ENCODE measurements around the gene RNF26.

RNF26 gene

DNA sequence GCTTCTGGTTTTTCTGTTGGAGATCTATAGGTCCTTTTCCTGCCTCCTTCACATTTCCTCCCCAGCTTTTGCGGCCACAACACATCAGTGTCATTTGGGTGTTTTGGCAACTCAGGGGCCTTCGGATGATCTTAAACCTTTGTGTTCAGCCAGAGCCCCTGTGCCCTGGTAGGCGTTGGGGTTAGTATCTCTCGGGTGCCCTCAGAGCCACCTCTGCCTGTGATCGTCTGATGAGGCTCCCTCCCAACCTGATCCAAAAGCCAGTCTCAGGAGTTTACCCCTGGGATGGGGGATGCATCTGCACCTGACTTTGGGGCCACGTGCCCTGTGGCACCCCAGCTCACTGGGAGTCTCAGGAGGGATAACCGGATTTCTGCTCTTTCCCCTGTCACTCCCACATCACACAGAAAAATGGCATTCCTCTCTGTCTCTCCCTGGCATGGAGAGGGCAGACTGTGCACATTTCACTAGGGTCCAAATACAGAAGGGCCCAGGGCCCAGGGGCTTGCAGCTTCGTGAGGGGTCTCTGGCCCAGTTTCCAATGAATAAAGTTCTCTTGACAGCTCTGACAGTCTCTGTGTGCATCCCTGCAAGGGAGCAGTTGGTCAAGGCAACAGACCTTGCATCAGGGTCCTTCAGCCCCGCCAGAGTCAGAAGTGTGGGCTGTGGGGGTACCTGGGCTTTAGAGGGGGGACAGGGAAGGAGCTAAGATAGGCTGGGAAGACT, 2.6 kb downstream of the RNF26 start:
- DNase-seq: no peak

GRCh38 chr11:119337581-119338317, 3.4 kb downstream of the RNF26 start:
- DNase-seq: no peak

DNA sequence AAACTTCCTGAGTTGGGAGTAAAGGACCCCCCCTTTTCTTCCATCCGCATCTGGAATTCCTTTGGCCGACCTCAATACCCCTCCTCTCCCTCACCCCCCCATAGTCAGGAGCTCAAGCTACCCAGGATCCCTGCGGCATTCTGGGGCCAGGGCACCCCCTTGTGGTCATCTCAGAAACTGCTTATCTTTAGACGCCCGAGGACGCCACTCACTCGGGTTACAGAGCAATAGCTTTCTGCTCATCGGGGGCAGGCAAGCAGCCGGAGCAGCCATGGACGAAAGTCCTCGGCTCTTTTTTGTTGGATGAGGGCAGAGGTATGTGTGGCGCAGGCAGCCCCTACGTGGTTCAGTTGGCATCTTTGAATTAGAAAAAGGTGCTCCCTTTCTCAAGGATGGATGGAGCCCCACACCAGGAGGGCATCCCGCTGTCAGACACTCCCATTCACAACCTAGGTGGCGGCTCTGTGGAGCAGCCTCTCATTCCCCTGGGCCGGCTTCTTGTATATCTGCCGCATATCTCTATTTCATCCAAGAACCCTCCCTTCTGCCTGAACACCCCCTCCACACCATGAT, 4.1 kb downstream of the RNF26 start:
- DNase-seq: peak; percentile 58 to 59

- no peak for DNase-seq
Observed at GRCh38 chr11:119338965-119339588, 4.8 kb downstream of the RNF26 start.

- DNase-seq: peak in 1 of 2 donors; percentile 54
Observed at GRCh38 chr11:119339589-119340334, 5.4 kb downstream of the RNF26 start.

GRCh38 chr11:119340335-119341221, 6.3 kb downstream of the RNF26 start, which contains the start of gene C1QTNF5:
Gene C1QTNF5 (minus strand): TSS chr11:119340883. CDS start chr11:119340397, 486 bp downstream.
- DNase-seq: peak; percentile 61 to 71

GRCh38 chr11:119341222-119342022, 7.1 kb downstream of the RNF26 start:
- no peak for DNase-seq

DNA sequence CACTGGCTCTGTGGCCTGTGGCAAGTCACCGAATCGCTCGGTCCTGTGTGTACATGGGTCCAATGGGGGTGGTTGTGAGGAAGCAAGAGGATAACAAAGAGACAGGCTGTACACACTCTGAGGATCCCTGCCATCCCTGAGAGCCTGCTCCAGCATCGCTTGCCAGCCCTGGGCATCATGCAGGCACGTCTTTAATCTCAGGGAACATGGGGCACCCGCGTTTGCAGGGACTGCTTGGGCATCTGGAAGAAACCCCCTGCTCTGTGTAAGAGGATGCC, 7.6 kb downstream of the RNF26 start:
- no peak for DNase-seq

DNA sequence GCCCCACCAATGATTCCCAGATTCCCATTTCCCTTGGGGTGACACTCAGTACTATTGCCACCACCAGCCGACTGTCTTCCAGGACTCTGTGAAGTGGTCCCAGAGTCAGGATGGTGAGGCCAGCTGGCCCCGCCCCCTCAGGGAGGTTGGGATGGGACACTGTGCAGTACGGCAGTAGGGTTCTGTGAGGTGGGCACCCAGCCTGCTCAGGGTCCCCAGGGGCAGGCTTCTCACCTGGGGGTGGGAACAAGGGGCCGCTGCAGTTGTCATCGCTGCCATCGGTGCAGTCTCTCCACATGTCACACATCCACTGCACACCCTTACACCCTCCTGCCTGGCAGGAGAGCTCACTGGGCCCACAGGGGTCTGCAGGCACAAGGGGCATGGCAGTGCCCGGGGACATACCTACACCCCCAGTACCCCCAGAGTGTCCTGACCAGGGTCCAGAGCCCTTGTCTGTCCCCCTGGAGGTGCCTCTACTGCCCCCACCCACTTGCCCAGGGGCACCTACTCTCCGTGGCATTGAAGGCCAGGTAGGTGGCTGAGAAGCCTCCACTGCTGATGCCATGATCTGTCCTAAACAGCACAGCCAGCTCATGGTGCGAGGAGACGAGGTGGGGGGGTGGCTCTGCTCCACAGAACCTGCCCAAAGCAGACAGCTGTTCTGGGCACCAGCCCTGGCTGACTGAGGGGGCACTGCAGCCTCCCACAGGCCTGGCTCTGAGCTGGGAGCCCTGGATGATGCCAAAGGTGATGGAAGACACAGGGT, 8.2 kb downstream of the RNF26 start:
- no peak for DNase-seq

GRCh38 chr11:119343726-119344125, 9.4 kb downstream of the RNF26 start:
- no peak for DNase-seq

DNA sequence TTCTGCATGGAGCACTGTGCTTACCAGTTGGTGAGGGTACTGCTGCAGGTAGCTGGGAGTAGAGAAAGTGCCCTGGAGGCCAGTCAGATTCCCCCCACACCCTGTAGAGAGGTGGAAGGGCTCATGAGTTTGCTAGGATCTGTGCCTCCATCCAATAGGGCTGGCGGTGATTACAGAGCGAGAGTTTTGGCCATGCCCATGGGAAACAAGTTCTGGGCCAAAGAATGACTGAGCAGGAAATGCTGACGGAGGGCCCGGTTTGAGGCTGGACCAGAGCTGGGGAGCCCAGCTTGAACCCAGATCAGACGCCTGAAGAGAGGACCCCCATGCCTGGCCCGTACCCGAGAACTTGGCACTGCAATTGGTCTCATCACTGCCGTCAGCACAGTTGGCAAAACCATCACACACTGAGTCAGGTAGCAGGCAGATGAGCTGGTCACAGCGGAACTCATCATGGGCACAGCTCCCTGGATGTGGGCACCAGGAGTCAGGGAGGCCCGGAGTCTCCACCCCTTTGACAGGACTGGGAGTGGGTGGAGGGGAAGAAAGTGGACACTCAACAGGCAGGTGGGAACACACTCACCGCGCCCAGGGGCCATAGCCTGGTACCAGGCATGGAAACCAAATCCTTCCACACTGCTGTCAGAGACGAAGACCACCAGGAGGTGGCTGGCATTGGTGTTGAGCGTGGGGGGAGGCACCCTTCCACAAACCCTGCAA, 10.1 kb downstream of the RNF26 start:
- no peak for DNase-seq

GRCh38 chr11:119345685-119346084, 11.4 kb downstream of the RNF26 start:
- DNase-seq: no peak

DNA sequence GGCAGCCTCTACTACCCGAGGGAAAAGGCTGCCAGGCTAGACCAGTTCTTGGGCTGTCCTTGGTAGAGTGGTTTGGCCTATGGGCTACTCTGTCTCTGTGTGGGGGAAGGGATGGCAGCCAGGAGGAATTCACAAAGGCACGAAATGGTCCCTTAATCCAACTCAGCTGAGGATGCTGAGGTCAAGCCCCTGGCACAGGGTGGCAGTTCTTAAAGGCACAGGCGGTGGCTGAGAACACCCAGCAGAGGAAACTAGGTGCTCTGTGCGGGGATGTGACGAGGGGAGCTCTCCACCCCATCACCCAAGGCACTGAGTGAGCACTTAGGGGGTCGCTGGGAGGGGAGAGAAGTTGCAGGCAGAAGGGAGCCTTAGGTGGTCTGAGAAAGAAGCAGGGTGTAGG, 12.3 kb downstream of the RNF26 start, which contains the start of gene MFRP:
Gene MFRP, minus strand, starts transcription at position 101 of the 400 bp plus-strand sequence. CDS start 192 bp downstream, outside the sequence.
- DNase-seq: no peak

DNA sequence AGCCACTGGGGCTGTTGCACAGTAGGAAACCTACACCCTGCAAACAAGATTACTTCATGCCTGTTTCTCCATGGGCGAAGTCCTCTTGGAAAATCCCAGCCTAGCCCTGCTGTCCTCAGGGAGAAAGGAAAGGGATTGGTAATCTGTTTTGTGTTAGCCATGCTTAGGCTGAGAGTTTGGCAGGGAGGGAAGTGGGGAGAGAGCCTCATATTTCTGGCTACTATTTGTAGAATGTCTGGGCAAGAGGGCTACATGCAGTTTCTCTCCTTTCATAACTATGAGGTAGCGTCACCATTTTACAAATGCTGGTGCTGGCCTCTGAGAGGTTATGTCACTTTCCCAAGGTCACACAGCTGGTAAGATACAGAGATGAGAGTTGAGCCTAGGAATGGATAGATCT, 12.9 kb downstream of the RNF26 start:
- no peak for DNase-seq

DNA sequence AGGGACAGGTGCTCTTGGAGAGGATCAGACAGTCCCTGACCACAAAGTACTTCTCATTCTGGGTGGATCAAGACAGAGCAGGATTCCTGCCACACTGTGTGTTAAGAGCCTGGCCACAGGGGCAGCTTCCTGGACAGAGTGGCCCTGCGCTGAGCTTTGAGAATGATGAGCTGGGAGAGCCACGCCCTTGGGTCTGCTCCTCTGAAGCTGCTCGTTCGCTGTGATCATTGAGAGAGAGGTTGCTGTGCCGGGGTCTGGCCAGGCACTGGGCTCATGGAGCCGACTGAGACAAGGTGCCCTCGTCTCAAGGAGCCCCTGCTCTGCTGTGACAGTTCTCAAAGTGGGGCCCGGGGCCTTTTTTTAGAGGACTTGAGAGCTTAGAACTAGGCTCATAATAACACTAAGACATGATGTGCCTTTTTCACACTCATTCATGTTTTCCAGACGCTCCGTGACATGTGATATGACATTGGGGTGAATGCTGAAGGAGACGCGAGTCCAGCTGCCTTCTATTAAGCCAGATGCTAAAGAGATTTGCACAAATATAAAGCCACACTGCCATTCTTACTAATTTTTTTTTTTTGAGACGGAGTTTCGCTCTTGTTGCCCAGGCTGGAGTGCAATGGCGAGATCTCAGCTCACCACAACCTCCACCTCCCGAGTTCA, 13.7 kb downstream of the RNF26 start:
- no peak for DNase-seq

DNA sequence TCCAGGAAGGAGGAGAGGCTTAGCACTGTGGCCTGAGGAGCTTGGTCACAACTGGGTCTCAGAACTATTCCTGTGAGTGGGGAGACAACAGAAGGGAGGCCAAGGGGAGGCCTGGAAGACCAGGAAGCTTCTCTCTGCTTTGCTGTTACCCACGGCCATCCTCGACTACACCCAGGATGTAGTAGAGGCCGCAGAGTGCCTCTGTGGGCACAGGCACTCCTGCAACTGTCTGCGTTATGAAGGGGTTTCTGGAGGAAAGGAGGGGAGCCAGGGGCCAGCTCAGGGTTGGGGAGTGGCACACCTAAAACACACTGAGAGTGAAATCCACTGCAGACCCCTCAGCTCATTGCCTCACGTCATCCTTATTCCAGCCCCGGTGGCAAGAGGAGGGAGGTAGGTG, 16.0 kb downstream of the RNF26 start:
- DNase-seq: no peak

DNA sequence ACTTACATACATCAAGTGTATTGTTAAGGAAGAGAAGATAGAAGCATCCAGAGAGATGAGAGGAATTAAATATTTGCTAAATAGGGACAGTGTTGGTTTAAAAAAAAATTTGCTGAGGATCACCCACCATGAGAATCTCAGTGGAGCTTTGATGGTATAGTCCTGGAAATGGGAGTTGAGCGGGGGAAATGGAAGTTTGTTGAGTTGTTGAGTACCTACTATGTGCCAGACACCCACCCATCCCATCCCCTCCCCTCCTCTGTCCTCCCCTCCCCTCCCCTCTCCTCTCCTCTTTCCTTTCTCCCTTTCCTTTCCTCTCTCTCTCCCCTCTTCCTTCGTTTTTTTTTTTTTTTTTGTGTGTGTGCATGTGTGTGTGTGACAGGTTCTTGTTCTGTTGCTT, 16.9 kb downstream of the RNF26 start:
- no peak for DNase-seq

DNA sequence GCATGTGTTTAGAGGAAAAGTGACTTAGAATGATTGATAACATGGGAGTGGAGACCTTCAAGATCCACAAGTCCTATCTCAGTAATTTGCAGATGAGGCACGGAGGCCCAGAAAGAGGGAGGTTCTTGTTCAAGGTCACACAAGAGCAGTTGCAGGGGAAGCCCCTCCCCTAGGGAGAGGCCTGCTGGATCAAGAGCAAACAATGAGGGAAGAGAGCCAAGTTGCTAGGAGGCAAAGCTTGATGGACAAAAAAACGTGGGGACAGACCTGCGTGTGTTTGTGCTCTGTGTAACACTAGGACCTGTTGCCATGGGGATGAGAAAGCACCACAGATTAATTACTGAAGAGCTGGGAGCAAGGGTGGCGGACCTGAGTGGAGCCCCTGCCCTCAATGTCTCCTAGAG, 18.5 kb downstream of the RNF26 start:
- peak; percentile 31 to 49 for DNase-seq
